B cell (primary cell): ENCODE measurements around the gene GLIS1. TPM values are rescaled to one million over a fixed set of nuclear protein-coding genes. Genes with fewer than 3 reads are reported as not detected.

Source experiments
- ATAC-seq: fragments of 200-7000 bp; cut with Tn5 transposase; one replicate; pipeline ENCODE4 v1.10.0; 2021; ENCODE audit warnings: low read depth, mild to moderate bottlenecking, moderate number of reproducible peaks, moderate library complexity
- CTCF ChIA-PET: fragments of 350-600 bp; sonication (Branson Sonifier 250); formaldehyde crosslinking; loops from one replicate; lab custom pipeline; 2021; ENCODE audit warnings: antibody characterized with exemption, inconsistent platforms; lab: Charles Lee
- POLR2A ChIA-PET: fragments of 350-600 bp; sonication (Branson Sonifier 250); formaldehyde crosslinking; loops from one replicate; lab custom pipeline; 2021; ENCODE audit warnings: antibody characterized with exemption; lab: Charles Lee
- DNase-seq: peaks from one replicate; pipeline ENCODE4 v3.0.0; 2013
- H2AFZ ChIP-seq: 2 replicates; pipeline ENCODE4 v1.6.1; 2012; ENCODE audit warnings: mild to moderate bottlenecking, low read depth, low read length; ENCODE audit not compliant: insufficient read depth, poor library complexity, severe bottlenecking
- H3K27ac ChIP-seq, 2 donors: 1 replicate in 1 of 2; 2 replicates in 1 of 2; pipeline ENCODE4 v1.5.1; 2012 to 2013; ENCODE audit warnings: low read length in 2 of 2, mild to moderate bottlenecking in 2 of 2, moderate library complexity in 1 of 2
- H3K27me3 ChIP-seq, 4 experiments: fragments of 200-600 bp in 1 of 4; sonication (generic) in 1 of 4; replicated peaks in 1 of 4; 1 replicate in 2 of 4; 2 replicates in 2 of 4; pipeline versions ENCODE4 v1.6.1 to v1.7.0; 2013 to 2016; ENCODE audit warnings: low read length in 3 of 4, mild to moderate bottlenecking in 2 of 4, mixed read lengths in 1 of 4, moderate library complexity in 1 of 4; ENCODE audit not compliant: insufficient read depth in 4 of 4, control insufficient read depth in 3 of 4; ENCODE audit errors: control extremely low read depth in 1 of 4
- H3K36me3 ChIP-seq, 2 experiments: replicated peaks in 1 of 2; 1 replicate in 1 of 2; 2 replicates in 1 of 2; pipeline versions ENCODE4 v1.6.1 to v1.7.1; 2013; ENCODE audit warnings: low read length in 1 of 2; ENCODE audit not compliant: insufficient read depth in 2 of 2, control insufficient read depth in 1 of 2; ENCODE audit errors: control extremely low read depth in 1 of 2, extremely low read depth in 1 of 2
- H3K4me1 ChIP-seq, 2 donors: fragments of 200-600 bp in 1 of 2; sonication (generic) in 1 of 2; 1 replicate in 1 of 2; 2 replicates in 1 of 2; pipeline versions ENCODE4 v1.5.1 to v1.6.1; 2013 to 2017; ENCODE audit warnings: low read length in 2 of 2; ENCODE audit not compliant: control insufficient read depth in 2 of 2, insufficient read depth in 2 of 2
- H3K4me2 ChIP-seq: replicated peaks from 2 replicates; pipeline ENCODE3; 2012; ENCODE audit warnings: mild to moderate bottlenecking, low read depth, low read length; ENCODE audit not compliant: poor library complexity, severe bottlenecking
- H3K4me3 ChIP-seq, 5 experiments: fragments of 200-600 bp in 1 of 5; sonication (generic) in 1 of 5; 1 replicate in 3 of 5; 2 replicates in 2 of 5; pipeline versions ENCODE4 v1.5.1 to v1.7.0; 2011 to 2016; ENCODE audit warnings: low read length in 4 of 5, mild to moderate bottlenecking in 4 of 5, low read depth in 2 of 5, control low read depth in 1 of 5, moderate library complexity in 1 of 5; ENCODE audit not compliant: insufficient read depth in 1 of 5; ENCODE audit errors: control extremely low read depth in 1 of 5, extremely low read depth in 1 of 5
- H3K79me2 ChIP-seq: fragments of 200-600 bp; sonication (generic); one replicate; pipeline ENCODE4 v1.6.0; 2016; ENCODE audit warnings: low read length; ENCODE audit not compliant: control insufficient read depth, insufficient read depth
- H3K9ac ChIP-seq: fragments of 200-600 bp; sonication (generic); 2 replicates; pipeline ENCODE4 v1.6.1; 2017; ENCODE audit warnings: mild to moderate bottlenecking, low read length, moderate library complexity
- H3K9me3 ChIP-seq, 3 donors: one replicate each; pipeline versions ENCODE4 v1.6.1 to v1.7.1; 2013; ENCODE audit warnings: low read length in 2 of 3; ENCODE audit not compliant: control insufficient read depth in 2 of 3, insufficient read depth in 1 of 3; ENCODE audit errors: control extremely low read depth in 1 of 3
- H4K20me1 ChIP-seq: 2 replicates; pipeline ENCODE4 v1.6.0; 2012; ENCODE audit warnings: mild to moderate bottlenecking, low read length; ENCODE audit not compliant: insufficient read depth, control insufficient read depth, poor library complexity, severe bottlenecking
- H3K27ac Mint-ChIP-seq: one replicate; pipeline ENCODE4 v1.8.0; 2021; ENCODE audit warnings: mixed read lengths
- H3K27me3 Mint-ChIP-seq: one replicate; pipeline ENCODE4 v1.8.0; 2021; ENCODE audit warnings: mixed read lengths
- H3K4me1 Mint-ChIP-seq: one replicate; pipeline ENCODE4 v1.8.0; 2021; ENCODE audit warnings: mixed read lengths
- H3K4me3 Mint-ChIP-seq: one replicate; pipeline ENCODE4 v1.8.0; 2021; ENCODE audit warnings: mixed read lengths
- H3K9me3 Mint-ChIP-seq: one replicate; pipeline ENCODE4 v1.8.0; 2022; ENCODE audit warnings: mixed read lengths; ENCODE audit not compliant: insufficient read depth
- CTCF ChIP-seq: fragments of 200-600 bp; IDR thresholded peaks from one replicate; pipeline ENCODE4 v1.8.0; 2022; ENCODE audit warnings: antibody characterized with exemption, mild to moderate bottlenecking
- EZH2 ChIP-seq: IDR thresholded peaks from 2 replicates; pipeline ENCODE4 v1.6.1; 2012; ENCODE audit warnings: borderline replicate concordance, low read depth, mild to moderate bottlenecking, moderate library complexity, low read length; ENCODE audit not compliant: insufficient read depth, poor library complexity, severe bottlenecking
- WGBS: methylation state at CpG from one replicate; pipeline ENCODE4 v1.1.5; 2013; ENCODE audit warnings: missing lambda C conversion rate; ENCODE audit not compliant: insufficient coverage; 5-methylcytosine and 5-hydroxymethylcytosine counted together
- intact Hi-C: fragments of 100-400 bp; cut with micrococcal nuclease; formaldehyde crosslinking; loops from one replicate; pipeline ENCODE4 v1.10.0; 2022
- polyA plus RNA-seq: library from polyadenylated mRNA; depleted of rRNA; stranded (reverse); fragments of >200 nt; gene quantifications from 2 replicates; pipeline ENCODE4 v1.2.3, GENCODE V29; 2012
- total RNA-seq, 2 donors: library from RNA; stranded (reverse); fragments of 120-200 nt in 1 of 2; gene quantifications; 1 replicate in 1 of 2; 2 replicates in 1 of 2; pipeline versions ENCODE4 v1.2.3 to v1.2.4, GENCODE V29; 2013 to 2022

GLIS1 gene
- total and polyA plus RNA-seq, 2 donors (not counting 1 experiment from before 2014, with no cell fraction given), result not detected

- intact Hi-C loops, result no loop called here
- no peaks in the 10 kb centered on the region for H3K79me2 ChIP-seq
- no peak for TF ChIP-seq EZH2
- no peak for TF ChIP-seq CTCF
- no peak overlapping the region for H3K4me3 Mint-ChIP-seq
- no peaks in the 10 kb centered on the region for H3K9me3 Mint-ChIP-seq
- DNase-seq (no peak), ATAC-seq (no peak)
- 92% methylated on average over 5 of the region's 5 CpGs for WGBS
- no peaks in the 10 kb centered on the region for H3K27me3 Mint-ChIP-seq
- no peaks in the 10 kb centered on the region for H4K20me1 ChIP-seq
- no peaks in the 10 kb centered on the region for H3K27me3 ChIP-seq
- no peaks in the 10 kb centered on the region for H3K9me3 ChIP-seq
- ChIA-PET POLR2A (no interaction called here), CTCF (no interaction called here)
- H3K9ac ChIP-seq, result no peak overlapping the region
- no peak overlapping the region for H3K4me2 ChIP-seq
- no peaks in the 10 kb centered on the region for H3K4me1 ChIP-seq
- H2AFZ ChIP-seq, result no peak overlapping the region
- H3K27ac ChIP-seq, result no peak overlapping the region
- no peaks in the 10 kb centered on the region for H3K36me3 ChIP-seq
- H3K27ac Mint-ChIP-seq, result no peak overlapping the region
- no peak overlapping the region for H3K4me3 ChIP-seq
- H3K4me1 Mint-ChIP-seq, result no peaks in the 10 kb centered on the region
These were observed 269.6 kb downstream of the GLIS1 start for GRCh38 chr1:53469373-53469772.

- Histone ChIP-seq H3K9me3 (no peaks in the 10 kb centered on the region), H3K79me2 (no peaks in the 10 kb centered on the region), H3K4me1 (no peaks in the 10 kb centered on the region), H3K27ac (no peak overlapping the region), H3K4me3 (no peak overlapping the region), H4K20me1 (no peaks in the 10 kb centered on the region), H3K9ac (no peak overlapping the region), H3K4me2 (no peak overlapping the region), H3K36me3 (no peaks in the 10 kb centered on the region), H3K27me3 (no peaks in the 10 kb centered on the region), H2AFZ (no peak overlapping the region)
- H3K4me1 Mint-ChIP-seq, result no peaks in the 10 kb centered on the region
- H3K27me3 Mint-ChIP-seq, result no peaks in the 10 kb centered on the region
- TF ChIP-seq CTCF (no peak), EZH2 (no peak)
- H3K27ac Mint-ChIP-seq, result no peak overlapping the region
- DNase-seq (no peak), ATAC-seq (no peak)
- H3K9me3 Mint-ChIP-seq, result no peaks in the 10 kb centered on the region
- ChIA-PET CTCF (no interaction called here), POLR2A (no interaction called here)
- intact Hi-C loops, result no loop called here
- H3K4me3 Mint-ChIP-seq, result no peak overlapping the region
- WGBS, result 95% methylated on average over 2 of the region's 2 CpGs
These were observed 270.6 kb downstream of the GLIS1 start for GRCh38 chr1:53468374-53468773.
